ENCODE results near the gene PUS1.
"Not testable (repeated sequence)": the region's sequence is repeated elsewhere in the genome, so short reads cannot be mapped to it uniquely, and the experiment has no call there.

The PUS1 gene

DNA sequence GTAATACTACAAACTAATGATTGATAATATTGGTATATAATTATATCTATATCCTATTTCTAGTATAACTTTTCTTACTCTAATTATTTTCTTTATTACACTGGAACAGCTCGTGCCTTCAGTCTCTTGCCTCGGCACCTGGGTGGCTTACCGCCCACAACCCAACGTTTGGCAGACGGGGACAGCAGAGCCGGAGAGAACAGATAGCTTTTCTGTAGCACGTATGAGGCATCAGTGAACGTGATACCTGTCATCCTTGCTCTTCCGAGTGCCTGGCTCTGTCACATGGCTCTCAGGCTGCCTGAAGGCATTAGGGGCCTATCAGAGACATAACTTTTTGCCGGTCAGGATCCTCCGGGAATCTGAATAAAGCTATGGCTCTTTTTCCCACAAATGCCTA lies 5.5 kb downstream of the PUS1 start:
- DNase-seq (ENCODE audit: low read depth): no peak

- no peak for DNase-seq (ENCODE audit: low read depth)
These were observed 9.0 kb downstream of the PUS1 start for GRCh38 chr12:131938082-131938481.

DNA sequence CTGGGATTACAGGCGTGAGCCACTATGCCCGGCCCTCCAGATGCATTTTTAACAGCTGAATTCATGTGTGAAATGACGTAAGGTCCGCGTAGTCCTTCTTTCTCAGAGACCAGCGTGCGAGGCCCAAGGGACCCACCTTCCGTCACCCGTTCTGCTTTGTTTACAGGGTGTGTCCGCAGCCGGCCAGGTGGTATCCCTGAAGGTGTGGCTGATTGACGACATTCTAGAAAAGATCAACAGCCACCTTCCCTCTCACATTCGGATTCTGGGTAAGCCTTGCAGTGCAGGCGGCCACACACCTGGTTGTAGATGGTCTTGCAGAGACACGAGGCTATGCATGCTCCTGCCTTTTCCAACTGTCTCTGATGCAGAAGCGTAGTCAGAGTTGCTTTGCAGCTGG lies 9.9 kb downstream of the PUS1 start:
- no peak for DNase-seq (ENCODE audit: low read depth)

DNA sequence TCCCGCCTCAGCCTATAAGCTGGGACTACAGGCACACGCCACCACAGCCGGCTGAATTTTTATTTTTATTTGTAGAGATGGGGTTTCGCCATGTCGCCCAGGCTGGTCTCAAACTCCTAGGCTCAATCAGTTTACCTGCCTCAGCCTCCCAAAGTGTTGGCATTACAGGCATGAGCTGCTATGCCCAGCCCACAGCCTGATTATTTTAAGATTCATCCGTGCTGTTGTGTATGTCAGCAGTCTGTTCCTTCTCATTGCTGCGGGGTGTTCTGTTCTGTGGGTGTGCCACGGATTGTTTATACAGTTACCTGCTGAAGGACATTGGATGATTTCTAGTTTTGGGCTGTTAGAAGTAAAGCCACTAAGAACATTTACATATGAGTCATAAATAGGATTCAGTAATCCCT lies 11.1 kb downstream of the PUS1 start:
- no peak for DNase-seq (ENCODE audit: low read depth)

DNA sequence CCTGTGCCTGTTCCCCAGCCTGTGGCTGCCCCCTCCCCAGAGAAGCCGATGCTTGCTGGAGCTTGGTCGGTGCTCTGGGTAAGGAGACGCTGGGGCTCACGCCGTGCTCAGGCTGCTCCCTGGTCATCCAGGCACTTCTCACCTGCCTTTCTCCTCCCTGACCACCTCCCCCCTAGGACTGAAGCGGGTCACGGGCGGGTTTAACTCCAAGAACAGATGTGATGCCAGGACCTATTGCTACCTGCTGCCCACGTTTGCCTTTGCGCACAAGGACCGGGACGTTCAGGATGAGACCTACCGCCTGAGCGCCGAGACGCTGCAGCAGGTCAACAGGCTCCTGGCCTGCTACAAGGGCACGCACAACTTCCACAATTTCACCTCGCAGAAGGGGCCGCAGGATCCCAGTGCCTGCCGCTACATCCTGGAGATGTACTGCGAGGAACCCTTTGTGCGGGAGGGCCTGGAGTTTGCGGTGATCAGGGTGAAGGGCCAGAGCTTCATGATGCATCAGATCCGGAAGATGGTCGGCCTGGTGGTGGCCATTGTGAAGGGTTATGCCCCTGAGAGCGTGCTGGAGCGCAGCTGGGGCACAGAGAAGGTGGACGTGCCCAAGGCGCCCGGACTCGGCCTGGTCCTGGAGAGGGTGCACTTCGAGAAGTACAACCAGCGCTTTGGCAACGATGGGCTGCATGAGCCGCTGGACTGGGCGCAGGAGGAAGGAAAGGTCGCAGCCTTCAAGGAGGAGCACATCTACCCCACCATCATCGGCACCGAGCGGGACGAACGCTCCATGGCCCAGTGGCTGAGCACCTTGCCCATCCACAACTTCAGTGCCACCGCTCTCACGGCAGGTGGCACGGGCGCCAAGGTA lies 12.3 kb downstream of the PUS1 start:
- no peak for DNase-seq (ENCODE audit: low read depth)

- DNase-seq (ENCODE audit: low read depth): no peak
These were observed 12.9 kb downstream of the PUS1 start for GRCh38 chr12:131941987-131942341.

- no peak for DNase-seq (ENCODE audit: low read depth)
These were observed 13.6 kb downstream of the PUS1 start for GRCh38 chr12:131942671-131943070.

DNA sequence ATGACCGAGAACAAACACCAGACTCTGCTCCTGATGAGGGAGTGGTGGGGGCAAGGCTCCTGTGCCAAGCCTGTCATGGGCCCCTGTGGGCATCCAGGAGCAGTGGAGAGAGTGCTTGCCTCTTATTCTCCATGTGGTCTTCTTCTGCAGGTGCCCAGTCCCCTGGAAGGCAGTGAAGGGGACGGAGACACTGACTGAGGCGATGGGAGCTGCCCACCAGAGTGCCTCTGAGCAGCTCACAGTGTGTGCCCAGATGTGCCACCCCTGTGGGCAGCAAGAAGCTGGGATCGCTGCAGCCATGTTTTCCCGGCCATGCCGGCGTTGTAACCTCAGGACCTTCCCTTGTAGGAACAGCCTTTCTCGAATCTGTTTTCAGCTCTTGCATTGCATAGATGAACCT lies 14.3 kb downstream of the PUS1 start:
- no peak for DNase-seq (ENCODE audit: low read depth)

- no peak for DNase-seq (ENCODE audit: low read depth)
These were observed 14.8 kb downstream of the PUS1 start for GRCh38 chr12:131943876-131944275.

GRCh38 chr12:131944601-131945251 lies 15.7 kb downstream of the PUS1 start:
- DNase-seq (ENCODE audit: low read depth): no peak

DNA sequence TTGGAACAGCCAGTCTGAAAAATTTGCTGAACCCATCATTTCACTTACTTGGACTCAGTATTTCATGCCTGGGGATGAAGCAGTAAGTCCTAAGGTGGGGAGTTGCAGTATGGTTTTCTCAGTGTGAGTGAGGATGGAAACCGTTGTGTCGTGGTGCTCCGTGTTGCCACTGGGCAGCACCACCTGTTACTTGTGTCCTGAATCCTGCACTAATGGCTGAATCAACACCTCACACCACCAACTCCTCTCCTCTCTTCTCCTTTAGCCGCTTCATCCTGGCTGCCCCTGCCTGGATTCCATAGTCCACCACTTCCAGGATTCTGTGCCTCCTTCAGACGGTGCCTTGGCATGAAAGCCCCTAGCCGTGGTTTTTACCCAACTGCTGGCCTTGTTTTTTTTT lies 17.7 kb downstream of the PUS1 start:
- no peak for DNase-seq (ENCODE audit: low read depth)

GRCh38 chr12:131947482-131948027 lies 18.5 kb downstream of the PUS1 start:
- DNase-seq (ENCODE audit: low read depth): no peak

DNA sequence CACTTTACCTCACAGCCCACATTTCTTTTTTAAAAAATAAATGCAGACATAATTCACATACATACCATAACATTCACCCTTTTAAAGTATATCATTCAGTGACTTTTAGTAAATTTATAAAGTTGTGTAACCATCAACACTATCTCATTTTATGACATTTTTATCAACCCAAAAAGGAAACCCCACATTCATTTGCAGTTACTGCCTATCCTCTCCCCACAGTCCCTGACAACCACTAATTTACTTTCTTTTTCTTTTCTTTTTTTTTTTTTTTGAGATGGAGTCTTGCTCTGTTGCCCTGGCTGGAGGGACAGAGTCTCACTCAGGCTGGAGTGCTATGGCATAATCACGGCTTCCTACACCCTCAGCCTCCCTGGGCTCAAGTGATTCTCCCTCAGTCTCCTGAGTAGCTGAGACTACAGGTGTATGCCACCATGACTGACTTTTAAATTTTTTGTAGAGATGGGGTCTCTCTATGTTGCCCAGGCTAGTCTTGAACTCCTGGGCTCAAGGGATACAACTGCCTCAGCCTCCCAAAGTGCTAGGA lies 19.2 kb downstream of the PUS1 start:
- DNase-seq (ENCODE audit: low read depth): no peak

- DNase-seq (ENCODE audit: low read depth): not testable (repeated sequence)
These were observed 19.8 kb downstream of the PUS1 start for GRCh38 chr12:131948713-131949430.

- peak; percentile 89 for DNase-seq (ENCODE audit: low read depth)
These were observed 20.5 kb downstream of the PUS1 start, which contains the start of gene EP400 for GRCh38 chr12:131949431-131950181. TSS of gene EP400 (plus strand) at chr12:131949942. CDS start at chr12:131960620, 10,678 bp downstream.

DNA sequence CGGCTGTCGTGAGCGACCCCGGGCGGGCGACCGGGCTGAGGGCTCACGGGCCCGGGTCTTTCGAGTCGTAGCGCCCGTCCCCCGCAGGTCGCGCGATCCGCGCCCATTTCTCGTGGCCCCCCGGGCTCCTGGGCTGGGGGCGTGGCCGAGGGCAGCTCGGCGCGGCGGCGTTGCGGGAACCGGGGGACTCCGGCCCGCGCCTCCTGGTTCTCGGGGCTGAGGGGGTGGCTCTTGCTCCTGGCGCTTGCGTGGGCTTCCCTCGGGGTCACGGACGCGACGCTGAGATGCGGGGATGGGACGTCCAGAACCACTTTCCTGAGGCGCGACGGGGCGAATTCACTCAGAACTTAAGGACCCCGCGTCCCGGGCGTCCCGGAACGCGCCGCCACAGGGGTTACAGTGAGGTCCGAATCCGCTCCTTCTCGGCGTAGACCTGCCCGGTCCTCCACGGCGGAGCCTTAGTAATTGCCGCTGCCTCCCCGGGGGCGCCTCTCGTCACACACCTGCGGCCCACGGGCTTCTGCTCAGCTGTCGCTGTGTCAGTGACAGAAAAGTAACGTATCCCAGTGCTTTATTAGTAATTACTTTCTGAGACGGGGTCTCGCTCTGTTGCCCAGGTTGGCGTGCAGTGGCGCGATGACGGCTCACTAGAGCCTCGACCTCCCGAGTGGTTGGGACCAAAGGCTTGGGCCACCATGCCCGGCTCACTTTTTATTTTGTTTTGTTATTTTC lies 21.3 kb downstream of the PUS1 start:
- DNase-seq (ENCODE audit: low read depth): peak; percentile 28

DNA sequence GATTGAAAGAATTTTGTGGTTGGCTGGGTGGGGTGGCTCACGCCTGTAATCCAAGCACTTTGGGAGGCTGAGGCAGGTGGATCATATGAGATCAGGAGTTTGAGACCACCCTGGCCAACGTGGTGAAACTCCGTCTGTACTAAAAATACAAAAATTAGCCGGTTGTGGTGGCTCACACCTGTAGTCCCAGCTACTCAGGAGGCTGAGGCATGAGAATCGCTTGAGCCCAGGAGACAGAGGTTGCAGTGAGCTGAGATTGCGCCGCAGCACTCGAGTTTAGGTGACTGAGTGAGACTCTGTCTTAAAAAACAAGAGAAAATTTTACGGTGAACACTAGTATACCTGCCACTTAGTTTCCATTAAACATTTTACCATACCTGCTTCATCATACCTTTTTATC lies 24.7 kb downstream of the PUS1 start:
- DNase-seq (ENCODE audit: low read depth): not testable (repeated sequence)

GRCh38 chr12:131954460-131954859 lies 25.4 kb downstream of the PUS1 start:
- DNase-seq (ENCODE audit: low read depth): not testable (repeated sequence)

GRCh38 chr12:131959116-131959515 lies 30.0 kb downstream of the PUS1 start:
- no peak for DNase-seq (ENCODE audit: low read depth)
